Adrenal gland (tissue), 12 donors: ENCODE results near the gene HASPIN. TPM values are rescaled to one million over a fixed set of nuclear protein-coding genes. Genes with fewer than 3 reads are reported as not detected.

Experiments used
- DNase-seq, 7 donors: peaks; one replicate each; pipeline ENCODE4 v3.0.0-alpha.2; 2019 to 2020
- H3K27ac ChIP-seq, 5 donors: fragments of 200-600 bp; sonication (generic) in 4 of 5; 1 replicate in 3 of 5; 2 replicates in 2 of 5; pipeline versions ENCODE4 v1.5.1 to v1.8.0; 2016 to 2020; ENCODE audit warnings: mild to moderate bottlenecking in 1 of 5
- H3K27me3 ChIP-seq: fragments of 200-600 bp; 2 replicates; pipeline ENCODE4 v1.8.0; 2021
- H3K36me3 ChIP-seq, 2 donors: fragments of 200-600 bp; replicated peaks in 1 of 2; 1 replicate in 1 of 2; 2 replicates in 1 of 2; pipeline versions ENCODE4 v1.5.1 to v1.8.0; 2018 to 2022
- H3K4me1 ChIP-seq, 2 donors: fragments of 200-600 bp; replicated peaks in 1 of 2; 1 replicate in 1 of 2; 2 replicates in 1 of 2; pipeline versions ENCODE4 v1.5.1 to v1.8.0; 2018 to 2021
- H3K4me3 ChIP-seq, 4 donors: fragments of 200-600 bp; sonication (generic) in 3 of 4; one replicate each; pipeline ENCODE4 v1.5.1; 2016 to 2018
- H3K9me3 ChIP-seq, 3 donors: fragments of 200-600 bp; sonication (generic) in 1 of 3; replicated peaks in 1 of 3; 1 replicate in 2 of 3; 2 replicates in 1 of 3; pipeline versions ENCODE4 v1.5.1 to v1.8.0; 2016 to 2021
- CTCF ChIP-seq, 6 experiments: fragments of 450-650 bp in 4 of 6; fragments of 200-600 bp in 2 of 6; sonication (generic) in 1 of 6; IDR thresholded peaks; 1 replicate in 5 of 6; 2 replicates in 1 of 6; pipeline versions ENCODE4 v1.5.1 to v1.8.0; 2016 to 2021; ENCODE audit warnings: antibody characterized with exemption in 6 of 6, mild to moderate bottlenecking in 2 of 6, moderate library complexity in 1 of 6
- POLR2A ChIP-seq, 2 donors: fragments of 450-650 bp; IDR thresholded peaks; one replicate each; pipeline ENCODE4 v1.6.1; 2017; ENCODE audit warnings: antibody characterized with exemption in 2 of 2, mild to moderate bottlenecking in 2 of 2, moderate library complexity in 1 of 2
- WGBS, 4 donors: extraction: QIAGEN DNeasy Blood & Tissue Kit in 2 of 4; methylation state at CpG; one replicate each; pipeline versions ENCODE4 v1.1.5 to v1.1.7; 2013 to 2017; 5-methylcytosine and 5-hydroxymethylcytosine counted together
- intact Hi-C, 2 donors: fragments of 100-400 bp; cut with DNase I; formaldehyde crosslinking; loops; one replicate each; pipeline versions ENCODE4 v1.14.1 to v1.15.0; 2022 to 2023
- polyA plus RNA-seq, 3 donors: library from polyadenylated mRNA; stranded (reverse); fragments of 200-250 nt in 2 of 3; fragments of 350-450 nt in 1 of 3; fragmentation: Illumina TruSeq in 1 of 3; extraction: RNeasy Lipid Tissue Mini Kit (QIAGEN cat#74804) in 1 of 3; gene quantifications; one replicate each; pipeline ENCODE4 v1.2.3, GENCODE V29; 2013 to 2014
- total RNA-seq, 9 donors: library from RNA; depleted of rRNA in 4 of 9; stranded (reverse); fragments of >200 nt in 4 of 9; fragments of 120-200 nt in 1 of 9; fragmentation: NEBNext Ultra II Directional in 1 of 9; extraction: Animal tissue kit (Norgen Biotek cat#: 25700) in 1 of 9; gene quantifications; one replicate each; pipeline versions ENCODE4 v1.1.0 to v1.2.4, GENCODE V29; 2013 to 2023
- donor health status: healthy with polysubstance abuse.
- donor health status: Bipolar disorder and iron deficiency.
- donor health status: DM: yes; HTN: yes; CAD: no.
- donor health status: DM: no; HTN: no; CAD: no.
- donor health status: DM: no; HTN: no; CAD: no.
- donor health status: DM: yes; HTN: yes; CAD: no.

HASPIN gene
- total and polyA plus RNA-seq, 12 donors, result 0.07 to 1.4 (median 0.39) TPM

- no peak for TF ChIP-seq POLR2A (IDR thresholded peaks at IDR 0.05)
- no peak for TF ChIP-seq CTCF (IDR thresholded peaks at IDR 0.05)
- H3K4me3 ChIP-seq, result no peak overlapping the region
Measured at GRCh38 chr17:3738562-3739295, 15.0 kb downstream of the HASPIN start.

GRCh38 chr17:3739422-3740124 is 15.9 kb downstream of the HASPIN start:
- Histone ChIP-seq H3K27me3 (no peaks in the 10 kb centered on the region), H3K9me3 (no peaks in the 10 kb centered on the region), H3K4me3 (no peak overlapping the region), H3K4me1 (no peaks in the 10 kb centered on the region), H3K27ac (no peak overlapping the region), H3K36me3 (no peaks in the 10 kb centered on the region)
- 74 to 84% (median 78%) methylated on average over 15 to 16 of the region's 16 CpGs for WGBS, 4 donors
- TF ChIP-seq POLR2A (IDR thresholded peaks at IDR 0.05) (no peak), CTCF (IDR thresholded peaks at IDR 0.05) (no peak)
- DNase-seq, result no peak
- intact Hi-C loops, result loop anchor here (10.0 kb wide), 1 partner anchor 105 kb away; the partner anchor contains the start of gene NCBP3 (in 2 of the 2)

More at GRCh38 chr17:3738562-3739295, 15.0 kb downstream of the HASPIN start:
- Histone ChIP-seq H3K9me3 (no peaks in the 10 kb centered on the region), H3K36me3 (no peaks in the 10 kb centered on the region), H3K27me3 (no peaks in the 10 kb centered on the region), H3K4me1 (no peaks in the 10 kb centered on the region), H3K27ac (no peak overlapping the region)
- 63 to 75% (median 72%) methylated on average over 15 to 16 of the region's 16 CpGs for WGBS, 4 donors
- intact Hi-C loops, result loop anchor here (10.0 kb wide), 1 partner anchor 106 kb away; the partner anchor contains the start of gene NCBP3 (in 2 of the 2)
- no peak for DNase-seq

- TF ChIP-seq CTCF (IDR thresholded peaks at IDR 0.05), result no peak
- TF ChIP-seq POLR2A (IDR thresholded peaks at IDR 0.05), result no peak
- no peak for DNase-seq
- WGBS, 4 donors, result 62 to 71% (median 65%) methylated on average over 14 of the region's 14 CpGs
- Histone ChIP-seq H3K27ac (no peak overlapping the region), H3K4me1 (no peaks in the 10 kb centered on the region), H3K36me3 (no peaks in the 10 kb centered on the region), H3K9me3 (no peaks in the 10 kb centered on the region), H3K27me3 (no peaks in the 10 kb centered on the region), H3K4me3 (no peak overlapping the region)
- intact Hi-C loops, result no loop called here
Measured at GRCh38 chr17:3740611-3741073, 16.9 kb downstream of the HASPIN start.

GRCh38 chr17:3744014-3744413 is 20.3 kb downstream of the HASPIN start:
- Histone ChIP-seq H3K27me3 (no peaks in the 10 kb centered on the region), H3K4me1 (no peaks in the 10 kb centered on the region), H3K27ac (no peak overlapping the region), H3K36me3 (no peaks in the 10 kb centered on the region), H3K4me3 (no peak overlapping the region), H3K9me3 (no peaks in the 10 kb centered on the region)
- TF ChIP-seq CTCF (IDR thresholded peaks at IDR 0.05), result no peak
- TF ChIP-seq POLR2A (IDR thresholded peaks at IDR 0.05), result no peak
- intact Hi-C loops, result no loop called here
- no peak for DNase-seq
- 45 to 54% (median 46%) methylated on average over 3 of the region's 3 CpGs for WGBS, 4 donors
